Loucy (cell line): ENCODE results near the gene C15orf39.

Experiments
- H2AFZ ChIP-seq: fragments of 200-600 bp; sonication (generic); 2 replicates; pipeline ENCODE4 v1.6.0; 2016; ENCODE audit warnings: antibody characterized with exemption, mild to moderate bottlenecking, low read length, moderate library complexity
- H3F3A ChIP-seq: fragments of 200-600 bp; 2 replicates; pipeline ENCODE4 v1.6.0; 2016; ENCODE audit warnings: antibody characterized with exemption, low read depth, mild to moderate bottlenecking
- H3K27me3 ChIP-seq: fragments of 200-600 bp; sonication (generic); 2 replicates; pipeline ENCODE4 v1.6.1; 2014; ENCODE audit warnings: low read length, mild to moderate bottlenecking; ENCODE audit not compliant: insufficient read depth, poor library complexity, severe bottlenecking
- H3K36me3 ChIP-seq: fragments of 200-600 bp; sonication (generic); 2 replicates; pipeline ENCODE4 v1.6.1; 2016; ENCODE audit warnings: low read length; ENCODE audit not compliant: insufficient read depth
- H3K4me1 ChIP-seq: fragments of 200-600 bp; sonication (generic); 2 replicates; pipeline ENCODE4 v1.5.1; 2014; ENCODE audit warnings: low read length, mild to moderate bottlenecking; ENCODE audit not compliant: insufficient read depth, poor library complexity, severe bottlenecking
- H3K4me2 ChIP-seq: fragments of 200-600 bp; sonication (generic); 2 replicates; pipeline ENCODE4 v1.6.0; 2014; ENCODE audit warnings: antibody characterized with exemption, low read length, low read depth, mild to moderate bottlenecking; ENCODE audit not compliant: poor library complexity, severe bottlenecking
- H3K4me3 ChIP-seq: fragments of 200-600 bp; sonication (generic); 2 replicates; pipeline ENCODE4 v1.5.1; 2014; ENCODE audit warnings: low read length, mild to moderate bottlenecking, mixed read lengths; ENCODE audit not compliant: poor library complexity, severe bottlenecking
- H3K79me2 ChIP-seq: fragments of 200-600 bp; sonication (generic); 2 replicates; pipeline ENCODE4 v1.6.1; 2014; ENCODE audit warnings: low read length; ENCODE audit not compliant: insufficient read depth
- H3K9ac ChIP-seq: fragments of 200-600 bp; sonication (generic); 2 replicates; pipeline ENCODE4 v1.6.0; 2014; ENCODE audit warnings: mild to moderate bottlenecking, low read depth, low read length, moderate library complexity; ENCODE audit not compliant: poor library complexity, severe bottlenecking
- H3K9me2 ChIP-seq: fragments of 200-600 bp; sonication (generic); replicated peaks from 2 replicates; pipeline ENCODE4 v1.6.1; 2016; ENCODE audit warnings: low read depth, low read length, mixed read lengths
- H3K9me3 ChIP-seq: fragments of 200-600 bp; sonication (generic); 2 replicates; pipeline ENCODE4 v1.6.1; 2014; ENCODE audit warnings: mild to moderate bottlenecking, antibody characterized with exemption, low read length, low read depth; ENCODE audit not compliant: insufficient read depth
- H4K20me1 ChIP-seq: fragments of 200-600 bp; sonication (generic); 2 replicates; pipeline ENCODE4 v1.6.0; 2014; ENCODE audit warnings: antibody characterized with exemption, low read length, mild to moderate bottlenecking; ENCODE audit not compliant: insufficient read depth, poor library complexity, severe bottlenecking
- CTCF ChIP-seq: fragments of 200-600 bp; sonication (generic); conservative IDR thresholded peaks from 2 replicates; pipeline ENCODE4 v1.5.1; 2014; ENCODE audit warnings: mild to moderate bottlenecking, antibody characterized with exemption, low read length
- EZH2phosphoT487 ChIP-seq: fragments of 200-600 bp; IDR thresholded peaks from 2 replicates; pipeline ENCODE4 v1.6.1; 2018; ENCODE audit warnings: antibody characterized with exemption, mild to moderate bottlenecking, moderate library complexity, borderline replicate concordance

C15orf39 gene

GRCh38 chr15:75167588-75168350, 33.9 kb upstream of the C15orf39 start:
- no peaks in the 10 kb centered on the region for H3K79me2 ChIP-seq
- H3K9ac ChIP-seq: no peak overlapping the region
- no peaks in the 10 kb centered on the region for H3K9me2 ChIP-seq
- no peaks in the 10 kb centered on the region for H3K9me3 ChIP-seq
- TF ChIP-seq EZH2phosphoT487: no peak
- no peak for TF ChIP-seq CTCF
- no peaks in the 10 kb centered on the region for H3K27me3 ChIP-seq
- peaks cover 34% of the 10 kb centered on the region for H3K4me1 ChIP-seq
- H2AFZ ChIP-seq: no peak overlapping the region
- no peaks in the 10 kb centered on the region for H3K36me3 ChIP-seq
- no peak overlapping the region for H3K4me3 ChIP-seq
- H4K20me1 ChIP-seq: no peaks in the 10 kb centered on the region
- H3K4me2 ChIP-seq: no peak overlapping the region
- no peaks in the 10 kb centered on the region; the same call in 1 of the 2 replicates for H3F3A ChIP-seq

- peaks cover 31% of the 10 kb centered on the region for H3K4me1 ChIP-seq
- H3K9ac ChIP-seq: no peak overlapping the region
- H3K4me3 ChIP-seq: no peak overlapping the region
- H3K9me3 ChIP-seq: no peaks in the 10 kb centered on the region
- no peak for TF ChIP-seq EZH2phosphoT487
- TF ChIP-seq CTCF: no peak
- no peaks in the 10 kb centered on the region for H3K79me2 ChIP-seq
- no peaks in the 10 kb centered on the region for H4K20me1 ChIP-seq
- H3K4me2 ChIP-seq: no peak overlapping the region
- no peaks in the 10 kb centered on the region; the same call in 1 of the 2 replicates for H3F3A ChIP-seq
- H3K36me3 ChIP-seq: no peaks in the 10 kb centered on the region
- H3K9me2 ChIP-seq: no peaks in the 10 kb centered on the region
- H2AFZ ChIP-seq: no peak overlapping the region
- no peaks in the 10 kb centered on the region for H3K27me3 ChIP-seq
Measured at GRCh38 chr15:75168374-75168773, 33.3 kb upstream of the C15orf39 start.

- Histone ChIP-seq H3K9me3 (no peaks in the 10 kb centered on the region), H3K79me2 (no peaks in the 10 kb centered on the region), H3K36me3 (no peaks in the 10 kb centered on the region), H2AFZ (no peak overlapping the region), H3F3A (no peaks in the 10 kb centered on the region; the same call in 1 of the 2 replicates), H4K20me1 (no peaks in the 10 kb centered on the region), H3K4me3 (no peak overlapping the region), H3K9me2 (no peaks in the 10 kb centered on the region), H3K4me2 (no peak overlapping the region), H3K4me1 (peaks cover 31% of the 10 kb centered on the region), H3K27me3 (no peaks in the 10 kb centered on the region), H3K9ac (no peak overlapping the region)
- TF ChIP-seq EZH2phosphoT487 (no peak), CTCF (no peak)
Measured at GRCh38 chr15:75170203-75170602, 31.5 kb upstream of the C15orf39 start.
